GM12874 (cell line): ENCODE data around the gene CYP19A1.

ENCODE experiments used
- CTCF ChIP-seq: IDR thresholded peaks from 2 replicates; pipeline ENCODE4 v1.5.1; 2011; ENCODE audit warnings: low read depth, mild to moderate bottlenecking, control low read depth, low read length, moderate library complexity; ENCODE audit not compliant: insufficient read depth

Gene CYP19A1

GRCh38 chr15:51163843-51164242 lies 174.6 kb downstream of the CYP19A1 start:
- no peak for TF ChIP-seq CTCF

GRCh38 chr15:51162865-51163762 lies 175.3 kb downstream of the CYP19A1 start:
- peak; percentile 87 for TF ChIP-seq CTCF

GRCh38 chr15:51161491-51162220 lies 176.7 kb downstream of the CYP19A1 start:
- TF ChIP-seq CTCF: no peak

- TF ChIP-seq CTCF: no peak
Observed at GRCh38 chr15:51160484-51160883, 177.9 kb downstream of the CYP19A1 start.
